ENCODE data around the gene ERP44. TPM values are rescaled to one million over a fixed set of nuclear protein-coding genes. Genes with fewer than 3 reads are reported as not detected.
"Not testable (repeated sequence)": the region's sequence is repeated elsewhere in the genome, so short reads cannot be mapped to it uniquely, and the experiment has no call there.

The ERP44 gene
- total RNA-seq, 1 donor from 2014 or later = 21.5 TPM

DNA sequence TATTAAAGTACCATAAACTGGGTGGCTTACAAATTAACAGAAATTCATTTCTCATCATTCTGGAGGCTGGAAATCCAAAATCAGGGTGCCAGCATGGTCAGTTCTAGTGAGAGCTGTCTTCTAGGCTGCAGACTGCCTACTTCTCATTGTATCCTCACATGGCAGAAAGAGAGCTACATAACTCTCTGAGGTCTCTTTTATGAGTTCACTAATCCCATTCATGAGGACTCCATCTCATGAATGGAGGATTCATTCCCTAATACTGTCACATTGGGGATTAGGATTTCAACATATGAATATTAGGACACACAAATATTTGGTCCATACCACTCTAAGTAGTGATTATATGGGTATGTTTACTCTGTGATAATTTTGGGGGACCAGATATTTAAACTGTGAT lies 84.0 kb downstream of the ERP44 start:
- H3K36me3 Mint-ChIP-seq (ENCODE audit: low read depth) = peaks cover 32% of the 10 kb centered on the region
- H3K27ac Mint-ChIP-seq = no peak overlapping the region
- no peaks in the 10 kb centered on the region for H3K4me1 Mint-ChIP-seq (ENCODE audit: low read depth)
- no peak for DNase-seq (ENCODE audit: low spot score)
- no peaks in the 10 kb centered on the region for H3K27me3 Mint-ChIP-seq (ENCODE audit: low read depth)
- intact Hi-C loops (cut with micrococcal nuclease) = loop anchor here (5.0 kb wide), 3 partner anchors 193 to 848 kb away; partner anchors contain the start of gene NR4A3
- peaks cover 6% of the 10 kb centered on the region for H3K9me3 Mint-ChIP-seq
- no peak overlapping the region for H3K4me3 Mint-ChIP-seq (ENCODE audit: low read depth)

GRCh38 chr9:100013573-100013972 lies 85.2 kb downstream of the ERP44 start:
- intact Hi-C loops (cut with micrococcal nuclease) = loop anchor here (2.0 to 5.0 kb wide), 4 partner anchors 191 to 846 kb away; partner anchors contain the start of gene NR4A3

DNA sequence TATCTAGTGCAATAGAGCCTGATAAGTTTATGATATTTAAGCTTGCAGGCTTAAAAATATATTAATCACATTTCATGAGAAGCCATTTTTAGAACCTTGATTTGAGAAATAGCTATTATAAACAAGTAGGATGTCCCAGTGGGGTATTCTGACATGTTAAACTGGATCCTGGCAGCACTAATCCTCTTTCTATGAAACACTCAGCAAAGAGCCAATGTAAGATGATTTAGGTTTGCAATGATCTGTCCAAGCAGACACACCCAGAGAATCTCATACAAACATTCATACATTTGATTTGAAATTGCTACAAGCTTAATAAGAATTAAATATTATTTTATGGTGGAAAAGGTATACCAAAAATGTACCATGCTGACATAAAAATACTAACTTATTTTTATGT lies 86.5 kb downstream of the ERP44 start:
- Mint-ChIP-seq H3K27ac (no peak overlapping the region), H3K27me3 (ENCODE audit: low read depth) (no peaks in the 10 kb centered on the region), H3K36me3 (ENCODE audit: low read depth) (peaks cover 27% of the 10 kb centered on the region), H3K4me1 (ENCODE audit: low read depth) (no peaks in the 10 kb centered on the region), H3K9me3 (peaks cover 6% of the 10 kb centered on the region), H3K4me3 (ENCODE audit: low read depth) (no peak overlapping the region)
- intact Hi-C loops (cut with micrococcal nuclease) = loop anchor here (2.0 to 5.0 kb wide), 4 partner anchors 190 to 845 kb away; partner anchors contain the start of gene NR4A3
- DNase-seq (ENCODE audit: low spot score) = no peak

More at GRCh38 chr9:100013573-100013972, 85.2 kb downstream of the ERP44 start:
- Mint-ChIP-seq H3K27me3 (ENCODE audit: low read depth) (no peaks in the 10 kb centered on the region), H3K27ac (no peak overlapping the region), H3K4me1 (ENCODE audit: low read depth) (no peaks in the 10 kb centered on the region), H3K4me3 (ENCODE audit: low read depth) (no peak overlapping the region), H3K9me3 (peaks cover 6% of the 10 kb centered on the region), H3K36me3 (ENCODE audit: low read depth) (peaks cover 25% of the 10 kb centered on the region)
- DNase-seq (ENCODE audit: low spot score) = no peak

DNA sequence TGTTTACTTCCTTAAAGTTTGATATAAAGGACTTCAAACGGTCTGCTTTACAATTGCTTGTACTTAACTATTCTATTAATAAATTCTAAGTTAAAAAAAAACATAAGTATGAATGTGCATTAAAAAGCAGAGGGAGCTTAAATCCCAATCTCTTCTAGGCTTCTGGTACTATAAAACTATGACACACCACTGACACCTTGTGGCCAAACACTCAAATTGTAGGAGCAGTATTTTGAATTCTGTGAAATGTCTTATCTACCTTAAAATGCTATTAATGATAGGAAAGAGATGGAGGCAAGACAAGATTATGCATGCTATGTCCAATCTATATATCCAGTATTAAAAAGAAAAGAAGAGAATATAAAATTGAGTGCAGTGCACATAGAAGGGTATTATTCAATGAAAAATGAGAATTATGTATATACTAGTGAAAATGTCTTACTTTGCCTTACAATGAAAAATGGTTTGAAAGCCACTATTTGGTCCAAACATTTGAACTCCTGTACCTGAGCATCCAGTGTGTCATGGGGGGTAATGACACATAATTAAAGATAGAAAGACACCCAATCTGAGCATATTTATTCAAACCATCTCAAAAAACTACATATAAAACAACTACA lies 87.6 kb downstream of the ERP44 start:
- Mint-ChIP-seq H3K4me1 (ENCODE audit: low read depth) (no peaks in the 10 kb centered on the region), H3K9me3 (peaks cover 6% of the 10 kb centered on the region), H3K27me3 (ENCODE audit: low read depth) (no peaks in the 10 kb centered on the region), H3K4me3 (ENCODE audit: low read depth) (no peak overlapping the region), H3K36me3 (ENCODE audit: low read depth) (peaks cover 32% of the 10 kb centered on the region), H3K27ac (no peak overlapping the region)
- intact Hi-C loops (cut with micrococcal nuclease) = loop anchor here (2.0 to 5.0 kb wide), 5 partner anchors 189 to 844 kb away; partner anchors contain the start of gene NR4A3
- no peak for DNase-seq (ENCODE audit: low spot score)

- Mint-ChIP-seq H3K4me1 (ENCODE audit: low read depth) (no peaks in the 10 kb centered on the region), H3K36me3 (ENCODE audit: low read depth) (peaks cover 59% of the 10 kb centered on the region), H3K9me3 (peaks cover 12% of the 10 kb centered on the region), H3K4me3 (ENCODE audit: low read depth) (no peak overlapping the region), H3K27ac (no peak overlapping the region), H3K27me3 (ENCODE audit: low read depth) (no peaks in the 10 kb centered on the region)
- intact Hi-C loops (cut with micrococcal nuclease) = no loop called here
- no peak for DNase-seq (ENCODE audit: low spot score)
Measured at GRCh38 chr9:99999797-100000196, 99.0 kb downstream of the ERP44 start.

DNA sequence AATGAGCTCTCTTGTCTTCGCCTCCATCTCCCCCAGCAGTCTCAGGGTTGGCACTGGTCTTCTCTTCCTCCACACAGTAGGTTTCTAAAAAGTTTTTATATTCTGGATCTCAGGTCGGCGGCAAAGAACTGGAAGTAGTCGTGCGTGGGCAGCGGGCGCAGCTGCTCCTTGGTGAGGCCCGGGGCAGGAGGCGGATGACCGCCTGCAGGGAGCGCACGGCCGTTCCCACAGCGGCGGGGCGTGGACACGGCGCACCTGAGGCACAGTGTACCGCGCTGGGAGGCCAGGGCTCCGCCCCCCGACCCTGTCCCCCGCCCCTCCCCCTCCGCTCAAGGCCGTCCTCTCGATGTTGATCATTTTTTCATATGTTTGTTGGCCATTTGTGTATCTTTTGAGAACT lies 99.9 kb downstream of the ERP44 start:
- Mint-ChIP-seq H3K9me3 (peaks cover 18% of the 10 kb centered on the region), H3K36me3 (ENCODE audit: low read depth) (peaks cover 63% of the 10 kb centered on the region), H3K4me3 (ENCODE audit: low read depth) (no peak overlapping the region), H3K27ac (no peak overlapping the region), H3K4me1 (ENCODE audit: low read depth) (no peaks in the 10 kb centered on the region), H3K27me3 (ENCODE audit: low read depth) (no peaks in the 10 kb centered on the region)
- intact Hi-C loops (cut with micrococcal nuclease) = no loop called here
- DNase-seq (ENCODE audit: low spot score) = no peak

DNA sequence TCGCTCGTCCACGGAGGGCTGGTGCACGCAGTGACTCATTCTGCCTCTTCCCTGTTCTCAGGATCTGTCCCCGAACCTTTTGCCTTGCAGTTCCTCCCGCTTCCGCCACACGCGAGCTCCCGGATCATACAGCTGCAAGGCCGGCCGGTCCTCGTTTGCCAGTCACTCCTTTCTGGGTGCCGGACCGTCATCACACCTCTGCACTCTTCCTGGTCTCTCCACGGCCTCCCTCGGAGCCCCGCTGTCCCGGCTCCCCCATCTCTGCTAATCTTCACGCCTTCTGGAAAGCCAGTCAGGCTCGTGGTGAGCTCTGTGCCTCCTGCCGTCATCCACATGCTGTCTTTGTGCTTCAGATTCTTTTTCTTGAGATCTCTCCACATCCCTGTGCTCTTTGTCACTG lies 100.5 kb downstream of the ERP44 start:
- peaks cover 62% of the 10 kb centered on the region for H3K36me3 Mint-ChIP-seq (ENCODE audit: low read depth)
- H3K9me3 Mint-ChIP-seq = peaks cover 22% of the 10 kb centered on the region
- H3K27me3 Mint-ChIP-seq (ENCODE audit: low read depth) = no peaks in the 10 kb centered on the region

DNA sequence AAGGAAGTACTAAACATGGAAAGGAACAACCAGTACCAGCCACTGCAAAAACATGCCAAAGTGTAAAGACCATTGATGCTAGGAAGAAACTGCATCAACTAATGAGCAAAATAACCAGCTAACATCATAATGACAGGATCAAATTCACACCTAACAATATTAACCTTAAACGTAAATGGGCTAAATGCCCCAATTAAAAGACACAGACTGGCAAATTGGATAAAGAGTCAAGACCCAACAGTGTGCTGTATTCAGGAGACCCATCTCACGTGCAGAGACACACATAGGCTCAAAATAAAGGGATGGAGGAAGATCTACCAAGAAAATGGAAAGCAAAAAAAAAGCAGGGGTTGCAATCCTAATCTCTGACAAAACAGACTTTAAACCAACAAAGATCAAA lies 108.3 kb downstream of the ERP44 start:
- peaks cover 53% of the 10 kb centered on the region for H3K9me3 Mint-ChIP-seq
- intact Hi-C loops (cut with micrococcal nuclease); H3K4me1 Mint-ChIP-seq (ENCODE audit: low read depth); H3K27ac Mint-ChIP-seq; H3K27me3 Mint-ChIP-seq (ENCODE audit: low read depth); DNase-seq (ENCODE audit: low spot score); H3K4me3 Mint-ChIP-seq (ENCODE audit: low read depth): not testable (repeated sequence)
- H3K36me3 Mint-ChIP-seq (ENCODE audit: low read depth) = peaks cover 74% of the 10 kb centered on the region

More for the DNA sequence above, 100.5 kb downstream of the ERP44 start:
- no peaks in the 10 kb centered on the region for H3K4me1 Mint-ChIP-seq (ENCODE audit: low read depth)
- no peak overlapping the region for H3K27ac Mint-ChIP-seq
- intact Hi-C loops (cut with micrococcal nuclease) = no loop called here
- no peak for DNase-seq (ENCODE audit: low spot score)
- H3K4me3 Mint-ChIP-seq (ENCODE audit: low read depth) = no peak overlapping the region

DNA sequence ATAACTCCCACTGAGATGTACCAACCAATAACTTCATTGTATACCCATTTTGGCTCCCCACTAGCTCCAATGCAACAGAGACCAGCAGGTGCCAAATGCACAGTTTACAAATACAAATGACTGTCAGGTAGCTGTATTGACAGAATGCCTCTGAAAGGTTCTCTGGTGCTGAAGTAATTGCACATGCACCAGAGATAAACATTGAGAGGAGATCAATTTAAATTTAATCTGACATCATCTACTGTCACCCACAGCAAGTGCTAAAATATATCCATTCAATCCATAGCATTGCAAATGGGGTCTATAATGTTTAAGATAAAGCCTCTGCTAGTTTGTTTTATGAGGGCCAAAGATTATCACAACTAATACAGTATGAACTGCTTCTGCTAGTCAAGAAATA lies 112.2 kb downstream of the ERP44 start:
- no peak overlapping the region for H3K27ac Mint-ChIP-seq
- no peak overlapping the region for H3K4me3 Mint-ChIP-seq (ENCODE audit: low read depth)
- no peak for DNase-seq (ENCODE audit: low spot score)
- no peaks in the 10 kb centered on the region for H3K4me1 Mint-ChIP-seq (ENCODE audit: low read depth)
- H3K9me3 Mint-ChIP-seq = peaks cover 28% of the 10 kb centered on the region
- intact Hi-C loops (cut with micrococcal nuclease) = no loop called here
- H3K36me3 Mint-ChIP-seq (ENCODE audit: low read depth) = peaks cover 52% of the 10 kb centered on the region
- H3K27me3 Mint-ChIP-seq (ENCODE audit: low read depth) = no peaks in the 10 kb centered on the region

GRCh38 chr9:99980598-99980997 lies 118.2 kb downstream of the ERP44 start:
- Mint-ChIP-seq H3K27ac (no peak overlapping the region), H3K27me3 (ENCODE audit: low read depth) (no peaks in the 10 kb centered on the region), H3K9me3 (no peaks in the 10 kb centered on the region), H3K4me1 (ENCODE audit: low read depth) (no peaks in the 10 kb centered on the region), H3K36me3 (ENCODE audit: low read depth) (peaks cover 13% of the 10 kb centered on the region), H3K4me3 (ENCODE audit: low read depth) (no peak overlapping the region)
- DNase-seq (ENCODE audit: low spot score) = no peak
- intact Hi-C loops (cut with micrococcal nuclease) = no loop called here

- Mint-ChIP-seq H3K9me3 (no peaks in the 10 kb centered on the region), H3K4me1 (ENCODE audit: low read depth) (no peaks in the 10 kb centered on the region), H3K36me3 (ENCODE audit: low read depth) (peaks cover 7% of the 10 kb centered on the region), H3K27me3 (ENCODE audit: low read depth) (no peaks in the 10 kb centered on the region), H3K4me3 (ENCODE audit: low read depth) (no peak overlapping the region), H3K27ac (no peak overlapping the region)
- DNase-seq (ENCODE audit: low spot score) = no peak
- intact Hi-C loops (cut with micrococcal nuclease) = no loop called here
Measured at GRCh38 chr9:99978221-99978620, 120.6 kb downstream of the ERP44 start.

- H3K36me3 Mint-ChIP-seq (ENCODE audit: low read depth) = peaks cover 7% of the 10 kb centered on the region
- no peak for DNase-seq (ENCODE audit: low spot score)
- no peaks in the 10 kb centered on the region for H3K4me1 Mint-ChIP-seq (ENCODE audit: low read depth)
- intact Hi-C loops (cut with micrococcal nuclease) = no loop called here
- H3K27ac Mint-ChIP-seq = no peak overlapping the region
- no peaks in the 10 kb centered on the region for H3K27me3 Mint-ChIP-seq (ENCODE audit: low read depth)
- no peaks in the 10 kb centered on the region for H3K9me3 Mint-ChIP-seq
- H3K4me3 Mint-ChIP-seq (ENCODE audit: low read depth) = no peak overlapping the region
Measured at GRCh38 chr9:99977033-99977792, 121.6 kb downstream of the ERP44 start.

GRCh38 chr9:99973455-99973854 lies 125.3 kb downstream of the ERP44 start:
- H3K4me3 Mint-ChIP-seq (ENCODE audit: low read depth) = no peak overlapping the region
- intact Hi-C loops (cut with micrococcal nuclease) = no loop called here
- no peaks in the 10 kb centered on the region for H3K4me1 Mint-ChIP-seq (ENCODE audit: low read depth)
- H3K9me3 Mint-ChIP-seq = no peaks in the 10 kb centered on the region
- no peak overlapping the region for H3K27ac Mint-ChIP-seq
- H3K36me3 Mint-ChIP-seq (ENCODE audit: low read depth) = peaks cover 19% of the 10 kb centered on the region
- DNase-seq (ENCODE audit: low spot score) = no peak
- H3K27me3 Mint-ChIP-seq (ENCODE audit: low read depth) = no peaks in the 10 kb centered on the region
